GM19397 (cell line): ENCODE data around the gene CCDC69.
"Not testable (repeated sequence)": the region's sequence is repeated elsewhere in the genome, so short reads cannot be mapped to it uniquely, and the experiment has no call there.

Experiments
- ATAC-seq: cut with Tn5 transposase; IDR thresholded peaks from one replicate; pipeline ENCODE4 v1.9.1; 2021; ENCODE audit warnings: mild to moderate bottlenecking, moderate library complexity; ENCODE audit not compliant: unreplicated experiment

CCDC69 gene

DNA sequence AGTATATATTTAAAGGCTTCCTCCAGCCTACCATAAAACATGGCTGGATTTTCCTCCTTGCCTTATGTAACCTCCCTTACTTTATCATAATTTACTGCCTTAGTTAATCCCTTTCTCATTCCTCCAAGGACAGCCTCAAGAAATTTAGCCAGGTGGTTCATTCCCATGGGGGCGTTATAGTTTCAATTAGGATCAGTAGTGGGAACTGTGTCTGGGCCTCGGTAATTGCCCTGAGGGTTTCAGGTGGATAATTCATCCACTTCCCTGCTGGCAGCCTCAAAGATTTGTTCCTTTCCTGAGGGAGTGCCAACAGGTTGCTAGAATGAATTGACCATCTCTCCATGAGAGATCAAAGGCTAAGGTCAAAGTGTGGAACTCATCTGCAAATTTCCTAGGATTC is 24.8 kb upstream of the CCDC69 start:
- no peak for ATAC-seq

GRCh38 chr5:151245680-151246219 is 21.9 kb upstream of the CCDC69 start:
- no peak for ATAC-seq

DNA sequence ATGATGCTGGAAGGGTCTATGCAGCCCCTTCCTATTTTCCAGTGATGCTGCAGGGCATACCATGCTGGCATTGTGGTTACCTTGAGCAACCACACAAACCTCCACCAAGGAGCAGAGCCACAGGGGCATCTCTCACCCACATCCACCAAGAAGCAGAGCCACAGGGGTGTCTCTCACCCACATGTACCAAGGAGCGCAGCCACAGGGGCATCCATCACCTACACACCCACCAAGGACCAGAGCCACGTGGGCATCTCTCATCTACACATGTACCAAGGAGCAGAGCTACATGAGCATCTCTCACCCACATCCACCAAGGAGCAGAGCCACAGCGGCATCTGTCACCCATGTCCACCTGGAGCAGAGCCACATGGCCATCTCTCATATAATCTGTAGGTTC is 20.3 kb upstream of the CCDC69 start:
- no peak for ATAC-seq

DNA sequence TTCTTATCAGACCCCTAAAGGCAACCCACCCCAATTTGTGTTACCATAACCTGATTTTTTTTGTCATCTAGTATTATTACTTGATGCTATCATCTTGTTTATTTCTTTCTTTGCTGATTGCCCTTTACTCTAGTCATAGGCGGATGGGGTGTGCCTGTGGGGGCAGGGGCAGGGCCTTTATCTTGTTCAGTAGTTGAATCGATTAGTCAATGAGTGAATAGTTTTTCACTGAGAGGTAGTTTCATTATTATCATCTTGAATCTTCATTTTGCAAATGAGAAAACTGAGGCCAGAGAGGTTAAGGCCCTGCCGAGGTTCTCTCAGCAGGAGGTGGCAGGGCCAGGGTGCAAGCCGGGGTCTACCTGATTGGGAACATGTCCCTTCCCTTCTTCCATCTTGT is 19.7 kb upstream of the CCDC69 start:
- ATAC-seq = no peak

DNA sequence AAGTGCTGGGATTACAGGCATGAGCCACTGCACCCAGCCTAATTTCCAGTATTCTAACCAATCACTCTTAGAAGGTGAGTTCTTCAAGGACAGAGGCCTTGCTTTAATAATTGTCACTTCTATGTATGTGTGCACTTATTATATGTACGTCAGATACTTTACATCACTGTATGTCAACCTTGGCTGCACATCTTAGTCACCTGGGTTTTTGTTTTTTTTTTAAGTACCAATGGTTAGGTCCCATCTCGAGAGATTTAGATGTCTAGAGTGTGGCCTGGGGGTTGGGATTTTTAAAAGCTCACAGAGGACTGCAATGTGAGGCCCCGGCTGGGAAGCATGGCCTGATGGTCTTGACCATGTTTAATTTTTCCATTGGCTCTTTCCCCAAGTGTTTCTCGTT is 19.2 kb upstream of the CCDC69 start:
- ATAC-seq = no peak

DNA sequence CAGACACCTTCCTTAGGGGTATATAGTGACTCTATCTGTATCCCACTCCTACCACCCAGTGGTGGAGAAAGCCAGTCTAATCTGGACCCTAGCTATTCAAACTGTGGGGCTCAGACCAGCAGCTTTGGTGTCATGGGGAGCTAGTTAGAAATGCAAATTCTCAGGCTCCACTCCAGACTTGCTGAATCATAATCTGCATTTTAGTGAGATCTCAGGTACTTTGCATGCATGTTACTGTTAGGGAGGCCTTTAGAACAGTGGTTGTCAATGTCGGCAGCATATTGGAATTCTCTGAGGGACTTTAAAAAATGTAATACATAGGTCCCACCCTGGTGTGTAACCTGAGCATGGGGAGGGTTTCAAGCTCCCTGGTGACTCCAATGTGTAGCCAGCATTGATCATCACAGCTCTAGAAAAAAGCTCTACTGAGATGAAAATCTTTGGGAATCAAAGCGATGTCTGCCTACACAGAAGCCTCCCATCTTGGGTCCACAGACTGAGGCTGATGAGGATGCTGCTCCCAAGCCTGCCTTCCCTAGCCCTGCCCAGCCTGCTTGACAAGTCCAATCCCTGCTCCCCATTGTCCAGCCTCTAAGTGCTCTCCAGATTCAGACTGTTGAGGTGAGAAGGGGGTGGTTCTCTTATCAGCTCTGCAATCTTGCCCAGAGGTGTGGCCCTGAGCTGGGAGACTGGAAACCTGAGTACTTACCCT is 17.2 kb upstream of the CCDC69 start:
- ATAC-seq = no peak

DNA sequence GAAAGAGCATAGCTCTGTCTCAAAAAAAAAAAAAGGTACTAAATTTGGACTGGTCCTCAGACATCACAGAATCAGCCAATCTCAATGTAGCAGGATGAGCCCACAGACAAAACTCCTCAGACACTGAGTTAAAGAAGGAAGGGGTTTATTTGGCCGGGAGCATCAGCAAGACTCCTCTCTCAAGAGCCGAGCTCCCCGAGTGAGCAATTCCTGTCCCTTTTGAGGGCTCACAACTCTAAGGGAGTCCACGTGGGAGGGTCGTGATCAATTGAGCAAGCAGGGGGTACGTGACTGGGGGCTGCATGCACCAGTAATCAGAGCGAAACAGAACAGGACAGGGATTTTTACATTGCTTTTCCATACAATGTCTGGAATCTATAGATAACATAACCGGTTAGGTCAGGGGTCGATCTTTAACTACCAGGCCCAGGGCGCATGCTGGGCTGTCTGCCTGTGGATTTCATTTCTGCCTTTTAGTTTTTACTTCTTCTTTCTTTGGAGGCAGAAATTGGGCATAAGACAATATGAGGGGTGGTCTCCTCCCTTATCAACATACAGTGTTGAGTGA is 16.5 kb upstream of the CCDC69 start:
- ATAC-seq = not testable (repeated sequence)

DNA sequence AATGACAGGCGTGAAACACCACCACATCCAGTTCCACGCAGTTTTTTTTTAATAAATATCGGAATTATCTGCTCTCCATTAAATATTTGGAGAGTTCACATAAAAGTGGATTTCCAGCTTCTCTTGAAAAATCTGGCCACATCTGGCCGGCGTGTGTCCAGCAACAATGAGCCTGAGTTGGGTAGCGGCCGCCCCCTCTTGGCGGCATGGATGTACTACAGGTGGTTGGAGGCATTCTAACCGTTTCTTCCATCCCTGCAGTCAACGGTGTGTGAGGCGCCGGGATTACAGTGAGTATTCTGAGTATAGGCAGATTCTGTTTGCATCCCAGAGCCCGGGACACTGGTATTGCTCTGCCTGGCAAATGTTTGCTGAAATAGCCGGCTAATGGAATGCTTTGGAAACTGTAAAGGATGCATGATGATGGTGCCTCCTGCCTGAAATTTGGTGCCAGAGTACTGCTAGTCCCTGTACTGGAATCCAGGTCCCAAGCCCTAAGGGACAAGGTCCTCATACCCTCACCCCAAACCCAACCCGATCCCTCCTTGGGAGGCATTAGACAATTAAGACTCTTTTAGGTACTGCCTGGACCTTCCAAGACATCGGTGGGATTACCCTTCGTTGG is 15.5 kb upstream of the CCDC69 start:
- peak; percentile 40 for ATAC-seq

- no peak for ATAC-seq
These were observed 14.4 kb upstream of the CCDC69 start for GRCh38 chr5:151238303-151238741.

GRCh38 chr5:151237685-151238084 is 13.8 kb upstream of the CCDC69 start:
- no peak for ATAC-seq

GRCh38 chr5:151236888-151237287 is 13.0 kb upstream of the CCDC69 start:
- ATAC-seq = no peak

DNA sequence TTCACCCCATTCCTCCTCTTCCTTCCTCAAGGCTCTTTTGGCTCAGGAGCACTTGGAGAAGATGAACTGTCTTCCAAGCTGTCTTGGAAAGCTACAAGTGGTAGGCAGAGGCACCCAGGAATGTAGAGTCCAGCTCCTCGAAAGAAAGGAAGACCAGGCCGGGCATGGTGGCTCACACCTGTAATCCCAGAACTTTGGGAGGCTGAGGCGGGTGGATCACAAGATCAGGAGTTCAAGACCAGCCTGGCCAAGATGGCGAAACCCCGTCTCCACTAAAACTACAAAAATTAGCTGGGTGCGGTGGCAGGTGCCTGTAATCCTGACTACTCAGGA is 11.3 kb upstream of the CCDC69 start:
- not testable (repeated sequence) for ATAC-seq

DNA sequence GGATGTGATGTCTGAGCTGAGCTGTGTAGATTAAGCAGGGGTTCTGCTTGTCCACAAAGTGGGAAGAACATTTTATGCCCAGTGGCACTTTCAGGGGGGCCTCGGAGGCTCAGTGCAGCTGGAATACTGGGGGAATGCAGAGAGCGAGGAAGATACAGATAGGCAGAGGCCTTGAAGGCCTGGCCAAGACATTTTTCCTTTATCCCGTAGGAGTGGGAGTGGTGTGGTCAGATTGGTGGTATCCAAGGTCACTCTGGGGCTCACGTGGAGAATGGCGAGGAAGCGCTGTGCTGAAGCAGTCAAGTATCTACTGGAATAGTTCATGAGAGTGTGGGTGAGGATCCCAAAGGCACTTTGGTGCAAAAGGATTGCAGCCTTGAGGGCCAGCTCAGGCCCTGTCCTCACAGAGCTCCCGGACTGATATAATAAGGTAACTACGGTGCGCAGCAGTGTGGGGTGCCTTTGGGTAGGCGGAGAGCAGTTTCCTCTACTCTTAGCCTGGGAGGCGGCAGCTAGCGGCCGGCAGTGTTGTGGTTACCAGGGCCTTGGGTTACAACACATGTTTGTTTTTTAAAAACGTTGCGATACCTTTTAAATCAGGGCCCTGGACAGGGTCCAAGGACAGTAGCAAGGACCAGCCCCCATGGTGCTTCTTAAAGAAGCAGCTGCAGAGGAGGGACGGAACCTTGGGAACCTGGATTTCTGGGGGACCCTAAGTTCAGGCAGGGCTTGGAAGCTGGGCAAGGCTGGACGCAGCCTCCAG is 10.8 kb upstream of the CCDC69 start:
- ATAC-seq = peak; percentile 63

DNA sequence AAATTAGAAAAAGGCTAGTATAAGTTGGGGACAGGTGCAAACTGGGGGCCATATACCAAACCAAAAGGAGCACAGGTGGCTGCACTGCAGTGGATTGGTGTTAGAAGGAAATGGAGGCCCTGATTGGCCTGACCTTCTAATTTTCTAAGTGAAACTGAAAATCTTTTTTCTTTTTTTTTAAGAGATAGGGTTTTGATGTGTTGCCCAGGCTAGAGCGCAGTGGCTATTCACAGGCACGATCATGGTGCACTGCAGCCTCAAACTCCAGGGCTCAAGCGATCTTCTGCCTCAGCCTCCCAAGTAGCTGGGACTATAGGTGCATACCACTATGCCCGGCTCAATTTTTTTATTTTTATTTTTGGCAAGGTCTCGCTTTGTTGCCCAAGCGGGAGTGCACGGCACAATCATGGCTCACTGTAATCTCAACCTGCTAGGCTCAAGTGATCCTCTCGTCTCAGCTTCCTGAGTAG is 9.8 kb upstream of the CCDC69 start:
- no peak for ATAC-seq

- ATAC-seq = no peak
These were observed 7.5 kb upstream of the CCDC69 start for GRCh38 chr5:151231359-151231758.

DNA sequence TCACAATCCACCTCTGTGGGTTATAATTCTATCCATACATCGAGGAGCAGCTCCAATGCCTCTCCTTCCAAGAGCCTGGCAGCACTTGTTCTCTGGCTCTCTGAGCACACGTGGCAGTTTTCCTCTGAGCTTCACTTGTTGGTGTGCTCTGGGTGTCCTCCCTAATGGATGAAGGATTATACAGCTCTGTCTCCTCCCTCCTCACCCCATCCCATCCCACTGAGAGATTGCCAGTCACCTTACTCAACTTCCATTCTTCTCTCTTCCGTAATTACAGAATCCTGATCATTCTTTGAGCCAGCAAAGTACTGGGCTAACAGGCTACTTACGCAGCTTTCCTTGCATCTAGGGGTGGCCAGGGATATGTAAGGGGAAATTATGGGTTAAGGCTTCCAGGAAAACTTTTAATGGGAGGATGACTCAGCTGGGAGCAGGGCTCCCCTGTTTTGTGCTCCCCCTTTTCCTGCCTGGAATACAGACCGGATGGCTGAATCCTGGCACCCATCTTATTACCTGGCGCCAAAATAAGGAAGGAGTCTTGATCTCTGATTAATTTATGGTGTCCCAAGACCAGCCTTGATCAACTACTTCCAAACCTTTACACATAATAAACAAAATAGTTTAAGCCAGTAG is 6.3 kb upstream of the CCDC69 start:
- no peak for ATAC-seq

DNA sequence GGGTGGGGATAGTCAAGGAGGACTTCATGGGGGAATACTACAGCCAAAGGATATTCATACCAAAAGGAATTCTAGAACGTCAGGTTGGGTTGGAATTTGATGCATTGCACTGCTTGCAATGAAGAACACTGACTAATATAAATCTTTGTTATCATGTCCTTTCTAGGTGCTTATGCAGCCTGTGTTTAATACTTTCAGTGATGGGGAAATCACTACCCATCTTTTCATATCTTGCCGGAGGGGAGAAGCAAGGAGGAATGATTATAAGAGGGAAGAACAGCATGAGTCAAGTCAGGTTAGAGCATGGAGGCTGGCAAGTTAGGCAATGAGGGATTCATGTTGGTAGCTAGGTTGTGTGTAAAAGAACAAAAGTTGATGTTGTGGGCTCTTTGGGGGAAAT is 5.1 kb upstream of the CCDC69 start:
- no peak for ATAC-seq

DNA sequence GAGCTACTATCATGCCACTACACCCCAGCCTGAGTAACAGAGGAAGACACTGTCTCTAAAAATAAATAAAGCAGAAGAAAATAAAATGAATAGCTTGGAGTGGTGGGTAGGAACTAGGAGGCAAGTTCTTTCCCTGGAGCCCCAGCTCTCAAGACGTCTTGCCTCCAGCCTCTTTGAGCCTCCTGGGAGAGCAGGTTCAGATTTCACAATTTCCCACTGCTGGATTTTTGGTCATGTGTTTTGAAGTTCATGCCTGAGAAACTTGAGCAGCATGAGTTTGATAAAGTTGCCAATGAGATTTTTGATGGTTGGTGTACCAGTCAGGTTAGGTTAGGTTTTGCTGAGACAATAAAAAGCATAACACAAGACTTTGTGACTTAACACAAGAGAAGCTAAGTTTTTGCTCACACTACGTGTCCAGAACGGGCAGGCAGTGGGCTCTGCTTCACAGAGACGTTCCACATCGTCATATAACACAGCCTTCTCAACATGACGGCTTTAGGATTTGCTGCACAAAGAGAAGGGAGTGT is 4.1 kb upstream of the CCDC69 start:
- ATAC-seq = no peak

- ATAC-seq = no peak
These were observed 1.6 kb upstream of the CCDC69 start for GRCh38 chr5:151225475-151225874.

- ATAC-seq = no peak
These were observed 1.2 kb upstream of the CCDC69 start for GRCh38 chr5:151225071-151225470.

- no peak for ATAC-seq
These were observed 480 bp upstream of the CCDC69 start for GRCh38 chr5:151224372-151224771.
